Keratinocyte (primary cell): ENCODE data around the gene GPSM1. TPM values are rescaled to one million over a fixed set of nuclear protein-coding genes. Genes with fewer than 3 reads are reported as not detected.

Source experiments
- DNase-seq: peaks from one replicate; pipeline ENCODE4 v3.0.0-alpha.2; 2011; ENCODE audit warnings: low read depth, missing footprints, low spot score
- FAIRE-seq: peaks from 2 replicates; lab custom pipeline; 2011; peaks lifted over from hg19 to GRCh38; lab: Jason Lieb, UNC
- H2AFZ ChIP-seq: 2 replicates; pipeline ENCODE4 v1.6.0; 2012; ENCODE audit warnings: low read length, control low read depth, inconsistent platforms; ENCODE audit not compliant: control insufficient read depth
- H3K27ac ChIP-seq: 2 replicates; pipeline ENCODE4 v1.5.1; 2011; ENCODE audit warnings: low read length; ENCODE audit not compliant: control insufficient read depth, insufficient read depth
- H3K27me3 ChIP-seq: 3 replicates; pipeline ENCODE4 v1.6.0; 2011; ENCODE audit warnings: low read length; ENCODE audit not compliant: control insufficient read depth, insufficient read depth; ENCODE audit errors: extremely low read depth
- H3K36me3 ChIP-seq, 2 experiments: 2 replicates in 1 of 2; 3 replicates in 1 of 2; pipeline ENCODE4 v1.5.1; 2011; ENCODE audit warnings: low read length in 2 of 2, mild to moderate bottlenecking in 1 of 2; ENCODE audit not compliant: control insufficient read depth in 2 of 2, insufficient read depth in 2 of 2; ENCODE audit errors: extremely low read depth in 1 of 2
- H3K4me1 ChIP-seq: 3 replicates; pipeline ENCODE4 v1.5.1; 2011; ENCODE audit warnings: low read length; ENCODE audit not compliant: control insufficient read depth, insufficient read depth; ENCODE audit errors: extremely low read depth
- H3K4me2 ChIP-seq: 3 replicates; pipeline ENCODE4 v1.6.0; 2011; ENCODE audit warnings: low read depth, low read length; ENCODE audit not compliant: control insufficient read depth, insufficient read depth; ENCODE audit errors: extremely low read depth
- H3K4me3 ChIP-seq, 3 experiments: fragments of 200-600 bp in 1 of 3; sonication (generic) in 1 of 3; 2 replicates in 2 of 3; 3 replicates in 1 of 3; pipeline ENCODE4 v1.5.1; 2011 to 2016; ENCODE audit warnings: low read length in 3 of 3, mild to moderate bottlenecking in 3 of 3, control low read depth in 2 of 3, inconsistent platforms in 1 of 3, low read depth in 1 of 3, mixed read lengths in 1 of 3, mixed run types in 1 of 3, moderate library complexity in 1 of 3; ENCODE audit not compliant: control insufficient read depth in 2 of 3, insufficient read depth in 2 of 3; ENCODE audit errors: extremely low read depth in 1 of 3
- H3K79me2 ChIP-seq: 2 replicates; pipeline ENCODE4 v1.6.0; 2012; ENCODE audit warnings: low read length; ENCODE audit not compliant: control insufficient read depth, insufficient read depth
- H3K9ac ChIP-seq: 3 replicates; pipeline ENCODE4 v1.6.0; 2011; ENCODE audit warnings: low read length; ENCODE audit not compliant: control insufficient read depth, insufficient read depth; ENCODE audit errors: extremely low read depth
- H3K9me1 ChIP-seq: 3 replicates; pipeline ENCODE4 v1.6.0; 2011; ENCODE audit warnings: low read length; ENCODE audit not compliant: control insufficient read depth, insufficient read depth; ENCODE audit errors: extremely low read depth
- H3K9me3 ChIP-seq: 2 replicates; pipeline ENCODE4 v1.5.1; 2012; ENCODE audit warnings: low read depth, low read length; ENCODE audit not compliant: control insufficient read depth
- H4K20me1 ChIP-seq: 3 replicates; pipeline ENCODE4 v1.6.0; 2011; ENCODE audit warnings: low read length; ENCODE audit not compliant: control insufficient read depth, insufficient read depth; ENCODE audit errors: extremely low read depth
- CTCF ChIP-seq, 3 experiments: IDR thresholded peaks in 1 of 3; conservative IDR thresholded peaks in 1 of 3; optimal IDR thresholded peaks in 1 of 3; 2 replicates in 2 of 3; 3 replicates in 1 of 3; pipeline versions ENCODE3 to v1.5.1; 2011; ENCODE audit warnings: low read length in 3 of 3, mild to moderate bottlenecking in 3 of 3, moderate library complexity in 2 of 3, control low read depth in 1 of 3, inconsistent platforms in 1 of 3; ENCODE audit not compliant: insufficient read depth in 2 of 3; ENCODE audit errors: extremely low read depth in 1 of 3
- EZH2 ChIP-seq: IDR thresholded peaks from one replicate; pipeline ENCODE4 v1.6.1; 2012; ENCODE audit warnings: inconsistent platforms, mild to moderate bottlenecking, low read length, moderate library complexity
- dilution Hi-C: fragments of 300-500 bp; cut with MboI; formaldehyde crosslinking; loops from one replicate; pipeline ENCODE4 v1.7.0; 2020; ENCODE audit warnings: low sequenced_read_pairs; ENCODE audit not compliant: extremely low pct_ligation_motif_present
- polyA plus RNA-seq, 5 experiments: library from polyadenylated mRNA; depleted of rRNA in 3 of 5; stranded (reverse) in 3 of 5; stranded (forward) in 1 of 5; unstranded in 1 of 5; fragments of >200 nt; gene quantifications; 1 replicate in 1 of 5; 2 replicates in 3 of 5; 3 replicates in 1 of 5; pipeline versions ENCODE4 v1.2.1 to v1.2.3, GENCODE V29; 2011 to 2012; ENCODE audit warnings: missing spikeins in 2 of 5, low read depth in 1 of 5, low replicate concordance in 1 of 5

GPSM1 gene
- polyA plus RNA-seq, 1 donor (not counting 4 experiments of a cell fraction or from before 2014, with no cell fraction given) = 2.5 TPM

- Histone ChIP-seq H3K36me3 (no peaks in the 10 kb centered on the region), H3K27me3 (peaks cover 25% of the 10 kb centered on the region), H3K4me3 (no peak overlapping the region), H3K79me2 (no peaks in the 10 kb centered on the region), H3K9me1 (no peaks in the 10 kb centered on the region), H3K9ac (no peak overlapping the region), H3K4me1 (peaks cover 4% of the 10 kb centered on the region), H4K20me1 (no peaks in the 10 kb centered on the region), H2AFZ (no peak overlapping the region), H3K9me3 (peaks cover 1% of the 10 kb centered on the region), H3K27ac (no peak overlapping the region), H3K4me2 (no peak overlapping the region)
- no peak for DNase-seq
- TF ChIP-seq EZH2 (no peak), CTCF (optimal IDR thresholded peaks at IDR 0.05 in 1 of 3, IDR thresholded peaks at IDR 0.05 in 1 of 3, conservative IDR thresholded peaks at IDR 0.05 in 1 of 3; ENCODE audit: extremely low read depth in 1 of 3, insufficient read depth in 2 of 3, low read length in 3 of 3) (no peak)
- FAIRE-seq = no peak
- dilution Hi-C loops = no loop called here
Measured at GRCh38 chr9:136309806-136310220, 17.5 kb upstream of the GPSM1 start.

GRCh38 chr9:136310273-136311030 is 16.9 kb upstream of the GPSM1 start:
- Histone ChIP-seq H3K27me3 (peaks cover 19% of the 10 kb centered on the region), H3K4me1 (no peaks in the 10 kb centered on the region), H3K36me3 (no peaks in the 10 kb centered on the region), H4K20me1 (no peaks in the 10 kb centered on the region), H2AFZ (no peak overlapping the region), H3K27ac (no peak overlapping the region), H3K79me2 (no peaks in the 10 kb centered on the region), H3K4me3 (no peak overlapping the region), H3K9ac (no peak overlapping the region), H3K9me1 (no peaks in the 10 kb centered on the region), H3K4me2 (no peak overlapping the region), H3K9me3 (peaks cover 4% of the 10 kb centered on the region)
- TF ChIP-seq CTCF (optimal IDR thresholded peaks at IDR 0.05 in 1 of 3, IDR thresholded peaks at IDR 0.05 in 1 of 3, conservative IDR thresholded peaks at IDR 0.05 in 1 of 3; ENCODE audit: extremely low read depth in 1 of 3, insufficient read depth in 2 of 3, low read length in 3 of 3) = no peak
- no peak for TF ChIP-seq EZH2
- FAIRE-seq (no peak), DNase-seq (no peak)
- dilution Hi-C loops = no loop called here
